ENCODE measurements around the gene NSUN2. TPM values are rescaled to one million over a fixed set of nuclear protein-coding genes. Genes with fewer than 3 reads are reported as not detected.

NSUN2 gene
- total and polyA plus RNA-seq, 2 of the 4 experiments (the other 2 are of a cell fraction): 51.1 to 61.1 TPM

DNA sequence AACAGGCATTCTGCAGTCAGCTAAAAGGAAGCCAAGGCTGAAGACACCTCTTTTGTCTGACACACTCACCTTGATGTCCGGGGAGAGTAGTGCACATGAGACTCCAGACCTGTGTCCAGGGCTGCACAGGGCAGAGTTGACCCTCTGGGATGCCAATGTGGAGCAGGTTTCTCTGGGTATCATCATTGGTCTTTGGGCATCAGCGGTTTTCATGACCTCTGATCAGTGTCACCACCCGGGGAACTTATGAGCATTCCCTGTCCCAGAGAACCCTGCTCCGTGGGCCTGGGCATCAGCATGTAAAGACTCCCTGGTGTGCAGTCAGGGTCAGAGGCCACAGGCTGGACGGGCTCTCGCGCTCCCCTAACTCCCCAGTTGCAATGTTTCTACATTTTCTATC, 80.2 kb downstream of the NSUN2 start:
- H3K4ac ChIP-seq (ENCODE audit: low read depth, low read length): no peak overlapping the region
- no peak overlapping the region for H2AFZ ChIP-seq (replicated peaks; ENCODE audit: low read length, poor library complexity)
- H3K9me3 ChIP-seq (ENCODE audit: control insufficient read depth, insufficient read depth, low read length): no peaks in the 10 kb centered on the region
- H3K4me3 ChIP-seq (ENCODE audit: insufficient read depth, low read depth, low read length): no peak overlapping the region
- no peak overlapping the region for H2BK5ac ChIP-seq (ENCODE audit: low read depth, low read length, poor library complexity, severe bottlenecking)
- no peak overlapping the region for H3K23ac ChIP-seq (ENCODE audit: low read depth, low read length)
- intact Hi-C loops (cut with micrococcal nuclease): no loop called here
- H3K27me3 ChIP-seq (ENCODE audit: control insufficient read depth, insufficient read depth, low read length): peaks cover 2% of the 10 kb centered on the region; the same call in 1 of the 2 replicates
- no peaks in the 10 kb centered on the region for H3K9me1 ChIP-seq (ENCODE audit: insufficient read depth, low read length)
- no peaks in the 10 kb centered on the region for H3K79me1 ChIP-seq (ENCODE audit: low read depth in 1 of 2, low read length in 2 of 2)
- no peak for ATAC-seq (ENCODE audit: low read depth)
- ChIA-PET POLR2A (ENCODE audit: unreplicated experiment) (no interaction called here), CTCF (no interaction called here)
- in situ Hi-C loops (cut with MboI; ENCODE audit: low sequenced_read_pairs): no loop called here
- no peak overlapping the region for H4K5ac ChIP-seq (ENCODE audit: low read depth, low read length)
- H2AK5ac ChIP-seq (ENCODE audit: low read depth, low read length): no peak overlapping the region
- no peak overlapping the region for H4K91ac ChIP-seq (ENCODE audit: insufficient read depth, low read depth, low read length)
- H3K36me3 ChIP-seq (ENCODE audit: control insufficient read depth, insufficient read depth, low read length): no peaks in the 10 kb centered on the region
- WGBS, 2 experiments (ENCODE audit: extremely low coverage in 2 of 2, insufficient read length in 1 of 2): 20% methylated on average over 1 of the region's 7 CpGs; no CpG with 5 or more reads in 1 of the 2 experiments
- H2BK15ac ChIP-seq (ENCODE audit: low read depth, low read length): no peak overlapping the region
- no peak overlapping the region for H2BK20ac ChIP-seq (ENCODE audit: low read depth, low read length)
- H3K4me2 ChIP-seq (ENCODE audit: low read depth, low read length): no peak overlapping the region
- no peak overlapping the region for H3K27ac ChIP-seq (ENCODE audit: insufficient read depth, low read length)
- TF ChIP-seq, protein P1, sequence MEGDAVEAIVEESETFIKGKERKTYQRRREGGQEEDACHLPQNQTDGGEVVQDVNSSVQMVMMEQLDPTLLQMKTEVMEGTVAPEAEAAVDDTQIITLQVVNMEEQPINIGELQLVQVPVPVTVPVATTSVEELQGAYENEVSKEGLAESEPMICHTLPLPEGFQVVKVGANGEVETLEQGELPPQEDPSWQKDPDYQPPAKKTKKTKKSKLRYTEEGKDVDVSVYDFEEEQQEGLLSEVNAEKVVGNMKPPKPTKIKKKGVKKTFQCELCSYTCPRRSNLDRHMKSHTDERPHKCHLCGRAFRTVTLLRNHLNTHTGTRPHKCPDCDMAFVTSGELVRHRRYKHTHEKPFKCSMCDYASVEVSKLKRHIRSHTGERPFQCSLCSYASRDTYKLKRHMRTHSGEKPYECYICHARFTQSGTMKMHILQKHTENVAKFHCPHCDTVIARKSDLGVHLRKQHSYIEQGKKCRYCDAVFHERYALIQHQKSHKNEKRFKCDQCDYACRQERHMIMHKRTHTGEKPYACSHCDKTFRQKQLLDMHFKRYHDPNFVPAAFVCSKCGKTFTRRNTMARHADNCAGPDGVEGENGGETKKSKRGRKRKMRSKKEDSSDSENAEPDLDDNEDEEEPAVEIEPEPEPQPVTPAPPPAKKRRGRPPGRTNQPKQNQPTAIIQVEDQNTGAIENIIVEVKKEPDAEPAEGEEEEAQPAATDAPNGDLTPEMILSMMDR (conservative IDR thresholded peaks at IDR 0.05; ENCODE audit: low read depth, low read length): no peak
- no peak for TF ChIP-seq MAFK (IDR thresholded peaks at IDR 0.05; ENCODE audit: low read depth, low read length)
- no peak for TF ChIP-seq CEBPB (IDR thresholded peaks at IDR 0.05; ENCODE audit: low read depth, low read length)
- TF ChIP-seq MXI1 (IDR thresholded peaks at IDR 0.05; ENCODE audit: borderline replicate concordance, low read depth, low read length): no peak
- TF ChIP-seq CHD1 (IDR thresholded peaks at IDR 0.05; ENCODE audit: low read depth, low read length): no peak
- no peak for TF ChIP-seq MAZ (IDR thresholded peaks at IDR 0.05; ENCODE audit: borderline replicate concordance, low read depth, low read length)
- TF ChIP-seq POLR2A (IDR thresholded peaks at IDR 0.05; ENCODE audit: low read depth, low read length): no peak
- TF ChIP-seq FOS (IDR thresholded peaks at IDR 0.05; ENCODE audit: low read depth, low read length): no peak
- TF ChIP-seq RFX5 (IDR thresholded peaks at IDR 0.05; ENCODE audit: low read depth, low read length): no peak
- H3K4me1 ChIP-seq (ENCODE audit: control insufficient read depth, insufficient read depth, low read length): no peaks in the 10 kb centered on the region
- no peak overlapping the region for H2BK120ac ChIP-seq (ENCODE audit: low read depth, low read length)
- H3K9ac ChIP-seq (ENCODE audit: low read depth, low read length): no peak overlapping the region
- dilution Hi-C loops (cut with HindIII; ENCODE audit: low sequenced_read_pairs, unreplicated experiment): no loop called here
- H4K20me1 ChIP-seq (ENCODE audit: insufficient read depth, low read length): no peaks in the 10 kb centered on the region
- DNase-seq: no peak
- no peak overlapping the region for H3K56ac ChIP-seq (ENCODE audit: extremely low read depth, insufficient read depth, low read length)
- H3K18ac ChIP-seq (ENCODE audit: low read depth, low read length): no peak overlapping the region
- no TSS peak for BruUV-seq (replicated peaks)
- H2AK9ac ChIP-seq (replicated peaks; ENCODE audit: low read depth, low read length, poor library complexity): no peak overlapping the region
- H3K14ac ChIP-seq (replicated peaks; ENCODE audit: low read depth, low read length): no peak overlapping the region
- H4K8ac ChIP-seq (ENCODE audit: low read depth in 2 of 2, low read length in 2 of 2): no peak overlapping the region
